K562 (cell line): Measurements from ENCODE around the gene NUDT14.

Source experiments
- CBFB ChIP-seq: sonication (generic); formaldehyde crosslinking; IDR thresholded peaks from 2 replicates; pipeline ENCODE4 v1.4.0; 2020; ENCODE audit warnings: mild to moderate bottlenecking, missing genetic modification reagents
- CHD2 ChIP-seq: IDR thresholded peaks from 2 replicates; pipeline ENCODE4 v1.6.1; 2011; ENCODE audit warnings: low read depth, low read length
- MYNN ChIP-seq, 2 experiments: sonication (generic); formaldehyde crosslinking in 1 of 2; IDR thresholded peaks; 2 replicates each; pipeline versions ENCODE4 v1.5.0 to v1.6.1; 2016 to 2020; ENCODE audit warnings: antibody characterized with exemption in 1 of 2, missing genetic modification reagents in 1 of 2
- NFIC ChIP-seq: fragments of 450-650 bp; IDR thresholded peaks from 2 replicates; pipeline ENCODE4 v1.6.1; 2017; ENCODE audit warnings: mild to moderate bottlenecking, inconsistent platforms
- POLR2A ChIP-seq: fragments of 450-650 bp; conservative IDR thresholded peaks from 2 replicates; pipeline ENCODE4 v1.6.1; 2016
- RBFOX2 ChIP-seq: fragments of 200-400 bp; formaldehyde crosslinking; IDR thresholded peaks from 2 replicates; pipeline ENCODE4 v1.6.1; 2017; ENCODE audit warnings: low read depth, mild to moderate bottlenecking, low read length, moderate library complexity
- TEAD1 ChIP-seq, 2 experiments: fragments of 450-650 bp in 1 of 2; sonication (generic) in 1 of 2; formaldehyde crosslinking; IDR thresholded peaks; 2 replicates each; pipeline versions ENCODE4 v1.4.0 to v1.8.0; 2020 to 2022; ENCODE audit warnings: mild to moderate bottlenecking in 2 of 2, missing genetic modification reagents in 1 of 2
- ZC3H8 ChIP-seq: fragments of 450-650 bp; IDR thresholded peaks from 2 replicates; pipeline ENCODE4 v1.6.1; 2017
- TF ChIP-seq, protein P1 (sequence below): sonication (generic); formaldehyde crosslinking; IDR thresholded peaks from 2 replicates; pipeline ENCODE4 v1.8.0; 2022; ENCODE audit warnings: missing genetic modification reagents, mild to moderate bottlenecking, moderate library complexity, borderline replicate concordance
- TF ChIP-seq, protein P2 (sequence below), 3 experiments: IDR thresholded peaks in 2 of 3; conservative IDR thresholded peaks in 1 of 3; 2 replicates each; pipeline ENCODE4 v1.5.1; 2011 to 2012; ENCODE audit warnings: low read length in 3 of 3, mild to moderate bottlenecking in 3 of 3, control low read depth in 2 of 3, improper control_type of control experiment in 1 of 3, inconsistent platforms in 1 of 3, low read depth in 1 of 3, mixed read lengths in 1 of 3, moderate library complexity in 1 of 3; ENCODE audit not compliant: insufficient read depth in 2 of 3

- TF ChIP-seq RBFOX2 (no peak), CHD2 (no peak), ZC3H8 (no peak), TEAD1 (CRISPR knock-in tag; IDR thresholded peaks at IDR 0.05) (no peak), POLR2A (no peak), MYNN (IDR thresholded peaks at IDR 0.05) (no peak), MYNN (CRISPR knock-in tag; IDR thresholded peaks at IDR 0.05) (no peak), NFIC (no peak), CBFB (CRISPR knock-in tag) (no peak)
- TF ChIP-seq, protein P1, sequence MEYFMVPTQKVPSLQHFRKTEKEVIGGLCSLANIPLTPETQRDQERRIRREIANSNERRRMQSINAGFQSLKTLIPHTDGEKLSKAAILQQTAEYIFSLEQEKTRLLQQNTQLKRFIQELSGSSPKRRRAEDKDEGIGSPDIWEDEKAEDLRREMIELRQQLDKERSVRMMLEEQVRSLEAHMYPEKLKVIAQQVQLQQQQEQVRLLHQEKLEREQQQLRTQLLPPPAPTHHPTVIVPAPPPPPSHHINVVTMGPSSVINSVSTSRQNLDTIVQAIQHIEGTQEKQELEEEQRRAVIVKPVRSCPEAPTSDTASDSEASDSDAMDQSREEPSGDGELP (CRISPR knock-in tag): no peak
- TF ChIP-seq, protein P2, sequence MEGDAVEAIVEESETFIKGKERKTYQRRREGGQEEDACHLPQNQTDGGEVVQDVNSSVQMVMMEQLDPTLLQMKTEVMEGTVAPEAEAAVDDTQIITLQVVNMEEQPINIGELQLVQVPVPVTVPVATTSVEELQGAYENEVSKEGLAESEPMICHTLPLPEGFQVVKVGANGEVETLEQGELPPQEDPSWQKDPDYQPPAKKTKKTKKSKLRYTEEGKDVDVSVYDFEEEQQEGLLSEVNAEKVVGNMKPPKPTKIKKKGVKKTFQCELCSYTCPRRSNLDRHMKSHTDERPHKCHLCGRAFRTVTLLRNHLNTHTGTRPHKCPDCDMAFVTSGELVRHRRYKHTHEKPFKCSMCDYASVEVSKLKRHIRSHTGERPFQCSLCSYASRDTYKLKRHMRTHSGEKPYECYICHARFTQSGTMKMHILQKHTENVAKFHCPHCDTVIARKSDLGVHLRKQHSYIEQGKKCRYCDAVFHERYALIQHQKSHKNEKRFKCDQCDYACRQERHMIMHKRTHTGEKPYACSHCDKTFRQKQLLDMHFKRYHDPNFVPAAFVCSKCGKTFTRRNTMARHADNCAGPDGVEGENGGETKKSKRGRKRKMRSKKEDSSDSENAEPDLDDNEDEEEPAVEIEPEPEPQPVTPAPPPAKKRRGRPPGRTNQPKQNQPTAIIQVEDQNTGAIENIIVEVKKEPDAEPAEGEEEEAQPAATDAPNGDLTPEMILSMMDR (IDR thresholded peaks at IDR 0.05 in 2 of 3, conservative IDR thresholded peaks at IDR 0.05 in 1 of 3; ENCODE audit: insufficient read depth in 2 of 3, low read depth in 1 of 3, low read length in 3 of 3): no peak
These were observed 49.9 kb downstream of the NUDT14 start for GRCh38 chr14:105131241-105131640.
